OCI-LY7 (cell line): Measurements from ENCODE around the gene GTF3C6.

Experiments
- EZH2phosphoT487 ChIP-seq: fragments of 200-600 bp; sonication (generic); IDR thresholded peaks from 2 replicates; pipeline ENCODE4 v1.6.1; 2018; ENCODE audit warnings: low read depth, borderline replicate concordance, mild to moderate bottlenecking, mixed run types, antibody characterized with exemption, low read length, moderate library complexity, mixed read lengths
- TF ChIP-seq, protein P1 (sequence below): fragments of 200-600 bp; sonication (generic); conservative IDR thresholded peaks from 2 replicates; pipeline ENCODE4 v1.5.1; 2014; ENCODE audit warnings: mild to moderate bottlenecking, antibody characterized with exemption, low read length, moderate library complexity, mixed read lengths

DNA sequence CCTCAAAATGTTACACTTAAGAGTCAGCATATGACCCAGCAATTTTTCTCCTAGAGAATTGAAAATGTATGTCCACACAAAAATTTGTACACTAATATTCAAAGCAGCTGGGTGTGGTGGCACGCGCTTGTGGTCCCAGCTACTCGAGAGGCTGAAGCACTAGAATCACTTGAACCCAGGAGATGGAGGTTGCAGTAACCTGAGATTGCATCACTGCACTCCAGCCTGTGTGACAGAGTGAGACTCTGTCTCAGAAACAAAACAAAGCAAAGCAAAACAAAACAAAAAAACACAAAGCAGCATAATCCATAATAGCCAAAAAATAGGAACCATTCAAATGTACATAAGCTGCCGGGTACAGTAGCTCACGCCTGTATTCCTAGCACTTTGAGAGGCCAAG is 21.7 kb downstream of the GTF3C6 start:
- TF ChIP-seq, protein P1, sequence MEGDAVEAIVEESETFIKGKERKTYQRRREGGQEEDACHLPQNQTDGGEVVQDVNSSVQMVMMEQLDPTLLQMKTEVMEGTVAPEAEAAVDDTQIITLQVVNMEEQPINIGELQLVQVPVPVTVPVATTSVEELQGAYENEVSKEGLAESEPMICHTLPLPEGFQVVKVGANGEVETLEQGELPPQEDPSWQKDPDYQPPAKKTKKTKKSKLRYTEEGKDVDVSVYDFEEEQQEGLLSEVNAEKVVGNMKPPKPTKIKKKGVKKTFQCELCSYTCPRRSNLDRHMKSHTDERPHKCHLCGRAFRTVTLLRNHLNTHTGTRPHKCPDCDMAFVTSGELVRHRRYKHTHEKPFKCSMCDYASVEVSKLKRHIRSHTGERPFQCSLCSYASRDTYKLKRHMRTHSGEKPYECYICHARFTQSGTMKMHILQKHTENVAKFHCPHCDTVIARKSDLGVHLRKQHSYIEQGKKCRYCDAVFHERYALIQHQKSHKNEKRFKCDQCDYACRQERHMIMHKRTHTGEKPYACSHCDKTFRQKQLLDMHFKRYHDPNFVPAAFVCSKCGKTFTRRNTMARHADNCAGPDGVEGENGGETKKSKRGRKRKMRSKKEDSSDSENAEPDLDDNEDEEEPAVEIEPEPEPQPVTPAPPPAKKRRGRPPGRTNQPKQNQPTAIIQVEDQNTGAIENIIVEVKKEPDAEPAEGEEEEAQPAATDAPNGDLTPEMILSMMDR: no peak
- TF ChIP-seq EZH2phosphoT487: no peak
